ENCODE measurements around the gene PHRF1.

Gene PHRF1

GRCh38 chr11:595400-595799 lies 19.1 kb downstream of the PHRF1 start:
- DNase-seq (ENCODE audit: low read depth): no peak
- H3K4me3 ChIP-seq (ENCODE audit: low read length): no peak overlapping the region

GRCh38 chr11:596374-596773 lies 20.1 kb downstream of the PHRF1 start:
- no peak overlapping the region for H3K4me3 ChIP-seq (ENCODE audit: low read length)
- no peak for DNase-seq (ENCODE audit: low read depth)
- TF ChIP-seq, protein P1, sequence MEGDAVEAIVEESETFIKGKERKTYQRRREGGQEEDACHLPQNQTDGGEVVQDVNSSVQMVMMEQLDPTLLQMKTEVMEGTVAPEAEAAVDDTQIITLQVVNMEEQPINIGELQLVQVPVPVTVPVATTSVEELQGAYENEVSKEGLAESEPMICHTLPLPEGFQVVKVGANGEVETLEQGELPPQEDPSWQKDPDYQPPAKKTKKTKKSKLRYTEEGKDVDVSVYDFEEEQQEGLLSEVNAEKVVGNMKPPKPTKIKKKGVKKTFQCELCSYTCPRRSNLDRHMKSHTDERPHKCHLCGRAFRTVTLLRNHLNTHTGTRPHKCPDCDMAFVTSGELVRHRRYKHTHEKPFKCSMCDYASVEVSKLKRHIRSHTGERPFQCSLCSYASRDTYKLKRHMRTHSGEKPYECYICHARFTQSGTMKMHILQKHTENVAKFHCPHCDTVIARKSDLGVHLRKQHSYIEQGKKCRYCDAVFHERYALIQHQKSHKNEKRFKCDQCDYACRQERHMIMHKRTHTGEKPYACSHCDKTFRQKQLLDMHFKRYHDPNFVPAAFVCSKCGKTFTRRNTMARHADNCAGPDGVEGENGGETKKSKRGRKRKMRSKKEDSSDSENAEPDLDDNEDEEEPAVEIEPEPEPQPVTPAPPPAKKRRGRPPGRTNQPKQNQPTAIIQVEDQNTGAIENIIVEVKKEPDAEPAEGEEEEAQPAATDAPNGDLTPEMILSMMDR (IDR thresholded peaks at IDR 0.05; ENCODE audit: insufficient read depth, low read depth, low read length, missing control alignments): no peak

More at GRCh38 chr11:595400-595799, 19.1 kb downstream of the PHRF1 start:
- TF ChIP-seq, protein P1 (IDR thresholded peaks at IDR 0.05; ENCODE audit: insufficient read depth, low read depth, low read length, missing control alignments): no peak

- TF ChIP-seq, protein P1 (IDR thresholded peaks at IDR 0.05; ENCODE audit: insufficient read depth, low read depth, low read length, missing control alignments): no peak
- DNase-seq (ENCODE audit: low read depth): no peak
- no peak overlapping the region for H3K4me3 ChIP-seq (ENCODE audit: low read length)
Observed at GRCh38 chr11:597166-597725, 21.0 kb downstream of the PHRF1 start.

GRCh38 chr11:598005-598680 lies 21.9 kb downstream of the PHRF1 start:
- H3K4me3 ChIP-seq (ENCODE audit: low read length): no peak overlapping the region
- no peak for DNase-seq (ENCODE audit: low read depth)
- TF ChIP-seq, protein P1 (IDR thresholded peaks at IDR 0.05; ENCODE audit: insufficient read depth, low read depth, low read length, missing control alignments): no peak

- TF ChIP-seq, protein P1 (IDR thresholded peaks at IDR 0.05; ENCODE audit: insufficient read depth, low read depth, low read length, missing control alignments): no peak
- no peak for DNase-seq (ENCODE audit: low read depth)
- H3K4me3 ChIP-seq (ENCODE audit: low read length): no peak overlapping the region
Observed at GRCh38 chr11:601573-602245, 25.4 kb downstream of the PHRF1 start.

DNA sequence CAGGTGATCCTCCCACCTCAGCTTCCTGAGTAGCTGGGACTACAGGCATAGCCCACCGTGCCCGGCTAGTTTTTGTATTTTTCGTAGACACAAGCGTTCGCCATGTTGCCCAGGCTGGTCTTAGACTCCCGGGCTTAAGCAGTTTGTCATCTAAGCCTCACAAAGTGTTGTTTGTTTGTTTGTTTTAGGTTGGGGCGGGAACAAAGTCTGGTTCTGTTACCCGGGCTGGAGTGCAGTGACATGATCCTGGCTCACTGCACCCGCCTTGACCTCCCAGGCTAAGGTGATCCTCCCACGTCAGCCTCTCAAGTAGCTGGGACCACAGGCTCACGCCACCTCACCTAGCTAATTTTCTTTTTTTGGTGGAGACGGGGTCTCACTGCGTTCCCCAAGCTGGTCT lies 26.9 kb downstream of the PHRF1 start:
- TF ChIP-seq, protein P1 (IDR thresholded peaks at IDR 0.05; ENCODE audit: insufficient read depth, low read depth, low read length, missing control alignments): no peak
- H3K4me3 ChIP-seq (ENCODE audit: low read length): no peak overlapping the region
- DNase-seq (ENCODE audit: low read depth): no peak

All from epithelial cell of esophagus (primary cell).